ENCODE measurements around the gene AK1.

Gene AK1

DNA sequence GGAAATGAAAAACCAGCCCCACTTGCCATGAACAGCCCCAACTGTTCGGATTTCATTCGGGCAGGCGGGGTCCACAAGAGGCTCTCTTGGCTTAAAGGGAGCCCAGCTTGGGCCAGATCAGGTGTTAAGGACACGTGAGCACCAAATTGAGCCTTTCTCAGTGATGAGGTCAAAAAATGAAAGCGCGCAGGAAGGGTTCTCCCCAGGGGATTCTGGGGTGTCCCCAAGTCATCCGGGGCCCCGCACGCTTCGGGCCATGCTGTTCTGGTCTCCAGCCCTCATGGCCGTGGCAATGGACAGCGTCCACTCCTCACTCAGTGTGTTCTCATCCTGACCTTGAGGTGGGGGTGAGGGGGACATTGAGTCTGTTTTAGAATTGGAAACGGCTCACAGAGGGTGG lies 10.9 kb downstream of the AK1 start:
- no peak overlapping the region for H3K4me3 ChIP-seq (ENCODE audit: low read length)
- no peaks in the 10 kb centered on the region for H3K9me2 ChIP-seq (replicated peaks; ENCODE audit: insufficient read depth, low read length)
- DNase-seq, result no peak
- H3K9me3 ChIP-seq (replicated peaks; ENCODE audit: insufficient read depth, low read length), result no peaks in the 10 kb centered on the region
- no peaks in the 10 kb centered on the region for H3K79me2 ChIP-seq (ENCODE audit: low read length)
- no peak overlapping the region for H2AFZ ChIP-seq (ENCODE audit: low read length)
- H3F3A ChIP-seq (ENCODE audit: insufficient read depth, low read length), result no peaks in the 10 kb centered on the region
- no peak overlapping the region for H3K27ac ChIP-seq (ENCODE audit: low read length)
- no peaks in the 10 kb centered on the region for H3K4me1 ChIP-seq (ENCODE audit: low read length)
- no peak overlapping the region for H3K9ac ChIP-seq (ENCODE audit: low read length)
- no peaks in the 10 kb centered on the region for H3K36me3 ChIP-seq (replicated peaks; ENCODE audit: insufficient read depth, low read length)
- no peaks in the 10 kb centered on the region for H3K27me3 ChIP-seq (replicated peaks; ENCODE audit: insufficient read depth, low read length)
- H4K20me1 ChIP-seq (ENCODE audit: insufficient read depth, low read length), result no peaks in the 10 kb centered on the region
- H3K4me2 ChIP-seq (ENCODE audit: low read depth, low read length), result no peak overlapping the region
- no peak for TF ChIP-seq EZH2 (optimal IDR thresholded peaks at IDR 0.05; ENCODE audit: low read depth, low read length)
- TF ChIP-seq, protein P1, sequence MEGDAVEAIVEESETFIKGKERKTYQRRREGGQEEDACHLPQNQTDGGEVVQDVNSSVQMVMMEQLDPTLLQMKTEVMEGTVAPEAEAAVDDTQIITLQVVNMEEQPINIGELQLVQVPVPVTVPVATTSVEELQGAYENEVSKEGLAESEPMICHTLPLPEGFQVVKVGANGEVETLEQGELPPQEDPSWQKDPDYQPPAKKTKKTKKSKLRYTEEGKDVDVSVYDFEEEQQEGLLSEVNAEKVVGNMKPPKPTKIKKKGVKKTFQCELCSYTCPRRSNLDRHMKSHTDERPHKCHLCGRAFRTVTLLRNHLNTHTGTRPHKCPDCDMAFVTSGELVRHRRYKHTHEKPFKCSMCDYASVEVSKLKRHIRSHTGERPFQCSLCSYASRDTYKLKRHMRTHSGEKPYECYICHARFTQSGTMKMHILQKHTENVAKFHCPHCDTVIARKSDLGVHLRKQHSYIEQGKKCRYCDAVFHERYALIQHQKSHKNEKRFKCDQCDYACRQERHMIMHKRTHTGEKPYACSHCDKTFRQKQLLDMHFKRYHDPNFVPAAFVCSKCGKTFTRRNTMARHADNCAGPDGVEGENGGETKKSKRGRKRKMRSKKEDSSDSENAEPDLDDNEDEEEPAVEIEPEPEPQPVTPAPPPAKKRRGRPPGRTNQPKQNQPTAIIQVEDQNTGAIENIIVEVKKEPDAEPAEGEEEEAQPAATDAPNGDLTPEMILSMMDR (IDR thresholded peaks at IDR 0.05; ENCODE audit: low read length), result no peak
- TF ChIP-seq EZH2phosphoT487 (IDR thresholded peaks at IDR 0.05; ENCODE audit: low read length), result no peak

DNA sequence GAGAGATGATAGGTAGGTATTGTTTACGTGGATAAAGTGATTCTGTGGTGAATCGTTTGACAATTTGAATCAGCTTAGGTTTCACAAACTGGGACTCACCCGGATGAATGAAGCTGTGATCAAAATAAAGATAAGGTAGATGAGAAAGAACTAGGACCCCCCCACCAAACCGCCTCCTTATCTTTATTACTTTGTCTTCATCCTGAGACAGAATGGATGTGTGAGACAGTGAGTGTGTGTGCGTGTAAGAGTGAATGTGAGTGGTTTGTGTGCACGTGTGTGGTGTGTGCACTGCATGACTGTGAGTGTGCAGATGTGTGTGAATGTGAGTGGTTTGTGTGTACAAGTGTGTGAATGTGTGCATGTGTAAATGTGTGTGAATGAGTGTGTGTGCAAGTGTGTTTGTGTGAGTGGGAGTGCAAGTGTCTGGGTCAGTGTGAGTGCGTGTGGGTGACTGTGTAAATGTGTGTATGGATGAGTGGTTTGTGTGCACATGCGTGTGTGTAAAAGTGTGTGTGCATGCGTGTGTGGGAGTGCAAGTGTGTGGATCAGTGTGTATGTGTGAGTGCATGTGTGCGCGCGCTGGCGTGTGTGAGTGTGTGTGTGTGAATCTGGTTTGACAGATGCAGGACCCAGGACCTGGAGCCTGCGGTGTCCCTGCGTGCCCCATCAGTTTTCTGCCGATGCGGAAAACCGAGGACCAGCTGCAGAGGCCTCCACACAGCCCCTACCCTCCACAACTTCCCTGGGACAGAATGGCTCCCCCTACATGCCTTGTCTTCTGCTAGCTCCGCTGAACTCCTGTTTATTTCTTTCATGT lies 11.6 kb downstream of the AK1 start:
- Histone ChIP-seq H3K79me2 (ENCODE audit: low read length) (no peaks in the 10 kb centered on the region), H3K4me2 (ENCODE audit: low read depth, low read length) (no peak overlapping the region), H3K4me1 (ENCODE audit: low read length) (no peaks in the 10 kb centered on the region), H2AFZ (ENCODE audit: low read length) (no peak overlapping the region), H4K20me1 (ENCODE audit: insufficient read depth, low read length) (no peaks in the 10 kb centered on the region), H3K9ac (ENCODE audit: low read length) (no peak overlapping the region), H3K4me3 (ENCODE audit: low read length) (no peak overlapping the region), H3K27ac (ENCODE audit: low read length) (no peak overlapping the region), H3K36me3 (replicated peaks; ENCODE audit: insufficient read depth, low read length) (no peaks in the 10 kb centered on the region), H3K27me3 (replicated peaks; ENCODE audit: insufficient read depth, low read length) (no peaks in the 10 kb centered on the region), H3K9me2 (replicated peaks; ENCODE audit: insufficient read depth, low read length) (no peaks in the 10 kb centered on the region), H3K9me3 (replicated peaks; ENCODE audit: insufficient read depth, low read length) (no peaks in the 10 kb centered on the region), H3F3A (ENCODE audit: insufficient read depth, low read length) (no peaks in the 10 kb centered on the region)
- no peak for DNase-seq
- TF ChIP-seq EZH2 (optimal IDR thresholded peaks at IDR 0.05; ENCODE audit: low read depth, low read length) (no peak), EZH2phosphoT487 (IDR thresholded peaks at IDR 0.05; ENCODE audit: low read length) (no peak)
- TF ChIP-seq, protein P1 (IDR thresholded peaks at IDR 0.05; ENCODE audit: low read length), result no peak

DNA sequence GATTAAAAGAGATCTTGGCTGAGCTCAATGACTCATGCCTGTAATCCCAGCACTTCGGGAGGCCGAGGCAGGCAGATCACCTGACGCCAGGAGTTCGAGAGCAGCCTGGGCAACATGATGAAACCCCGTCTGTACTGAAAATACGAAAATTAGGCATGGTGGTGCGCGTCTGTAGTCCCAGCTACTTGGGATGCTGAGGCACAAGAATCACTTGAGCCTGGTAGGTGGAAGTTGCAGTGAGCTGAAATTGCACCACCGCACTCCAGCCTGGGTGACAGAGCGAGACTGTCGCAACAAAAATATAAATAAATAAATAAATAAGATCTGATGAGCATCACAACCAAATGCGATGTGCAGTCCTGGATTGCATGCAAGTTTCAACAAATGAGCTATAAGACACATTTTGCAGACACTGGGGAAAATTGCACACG lies 14.3 kb downstream of the AK1 start:
- Histone ChIP-seq H3K4me2 (ENCODE audit: low read depth, low read length) (no peak overlapping the region), H3K9me2 (replicated peaks; ENCODE audit: insufficient read depth, low read length) (no peaks in the 10 kb centered on the region), H3K27me3 (replicated peaks; ENCODE audit: insufficient read depth, low read length) (no peaks in the 10 kb centered on the region), H2AFZ (ENCODE audit: low read length) (no peak overlapping the region), H3F3A (ENCODE audit: insufficient read depth, low read length) (no peaks in the 10 kb centered on the region), H4K20me1 (ENCODE audit: insufficient read depth, low read length) (no peaks in the 10 kb centered on the region), H3K9me3 (replicated peaks; ENCODE audit: insufficient read depth, low read length) (no peaks in the 10 kb centered on the region), H3K4me3 (ENCODE audit: low read length) (no peak overlapping the region), H3K79me2 (ENCODE audit: low read length) (no peaks in the 10 kb centered on the region), H3K9ac (ENCODE audit: low read length) (no peak overlapping the region), H3K27ac (ENCODE audit: low read length) (no peak overlapping the region), H3K4me1 (ENCODE audit: low read length) (no peaks in the 10 kb centered on the region), H3K36me3 (replicated peaks; ENCODE audit: insufficient read depth, low read length) (no peaks in the 10 kb centered on the region)
- no peak for DNase-seq
- TF ChIP-seq EZH2phosphoT487 (IDR thresholded peaks at IDR 0.05; ENCODE audit: low read length), result no peak
- TF ChIP-seq, protein P1 (IDR thresholded peaks at IDR 0.05; ENCODE audit: low read length), result no peak
